HL-60/S4 treated with phorbol 12-myristate 13-acetate at 8.2 ng/mL for 4 days and 3 days (cell line): ENCODE data around the gene CYP27C1.

Source experiments
- in situ Hi-C: fragments of 300-500 bp; cut with MboI; formaldehyde crosslinking; loops from 2 replicates; pipeline ENCODE4 v1.15.0; 2022; ENCODE audit warnings: low sequenced_read_pairs

Gene CYP27C1

GRCh38 chr2:127155028-127155581 is 65.0 kb downstream of the CYP27C1 start:
- in situ Hi-C loops: no loop called here

- in situ Hi-C loops: no loop called here
Measured at GRCh38 chr2:127154396-127154795, 65.7 kb downstream of the CYP27C1 start.

DNA sequence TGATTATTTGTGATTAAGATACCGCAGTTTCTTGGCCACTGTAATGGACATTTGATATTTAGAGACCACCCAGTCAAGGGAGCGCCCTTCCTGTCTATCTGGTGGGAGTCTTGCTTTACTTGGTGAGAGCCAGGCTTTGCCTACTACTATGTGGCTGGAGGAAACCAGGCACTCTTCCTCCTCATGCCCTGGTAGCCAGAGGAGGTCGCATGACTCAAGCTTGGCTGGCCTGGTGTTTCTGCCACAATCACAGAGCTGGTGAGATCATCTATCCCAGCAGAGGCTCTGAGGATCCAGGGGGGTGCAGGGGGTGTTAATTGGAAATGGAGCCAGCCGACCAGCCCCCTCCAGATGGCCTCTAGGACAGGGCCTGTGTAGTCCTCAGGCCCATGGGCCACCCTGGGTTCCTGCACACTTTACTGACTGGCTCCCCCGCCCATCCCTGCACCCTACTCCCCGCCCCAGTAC is 66.4 kb downstream of the CYP27C1 start:
- in situ Hi-C loops: no loop called here

GRCh38 chr2:127150996-127151395 is 69.1 kb downstream of the CYP27C1 start:
- in situ Hi-C loops: no loop called here

GRCh38 chr2:127149384-127149783 is 70.7 kb downstream of the CYP27C1 start:
- in situ Hi-C loops: no loop called here

DNA sequence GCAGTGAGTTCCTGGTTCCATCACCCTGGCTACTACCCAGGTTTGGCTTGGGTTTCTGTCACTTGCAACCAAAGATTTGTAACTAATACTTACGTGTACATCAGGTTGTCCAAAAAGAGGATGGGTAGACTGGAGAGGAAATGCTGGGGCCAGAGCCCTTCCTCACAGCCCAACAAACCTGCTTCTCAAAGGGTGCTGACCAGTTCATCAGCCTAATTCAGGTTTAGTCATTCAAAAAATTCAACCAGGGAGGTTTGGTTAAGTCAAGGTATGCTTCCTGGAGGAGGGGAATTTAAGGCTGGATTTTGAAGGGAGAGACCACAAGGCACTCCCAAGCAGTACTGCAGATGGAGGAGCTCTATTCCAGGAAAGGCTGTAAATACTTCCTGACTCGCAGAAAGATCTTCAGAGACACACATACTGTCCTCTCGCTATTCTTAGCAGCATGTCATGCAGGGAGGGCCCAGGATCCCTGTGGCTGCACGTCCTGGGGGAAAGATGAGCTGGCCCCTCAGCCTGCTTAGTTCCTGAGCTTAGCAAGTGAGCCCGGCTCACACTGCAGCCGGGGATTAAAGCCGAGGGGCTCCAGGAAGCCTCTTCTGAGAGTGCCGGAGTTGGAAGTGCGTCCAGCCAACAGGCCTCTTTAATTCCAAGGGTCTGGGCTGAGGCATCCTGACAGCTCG is 73.1 kb downstream of the CYP27C1 start:
- in situ Hi-C loops: no loop called here

DNA sequence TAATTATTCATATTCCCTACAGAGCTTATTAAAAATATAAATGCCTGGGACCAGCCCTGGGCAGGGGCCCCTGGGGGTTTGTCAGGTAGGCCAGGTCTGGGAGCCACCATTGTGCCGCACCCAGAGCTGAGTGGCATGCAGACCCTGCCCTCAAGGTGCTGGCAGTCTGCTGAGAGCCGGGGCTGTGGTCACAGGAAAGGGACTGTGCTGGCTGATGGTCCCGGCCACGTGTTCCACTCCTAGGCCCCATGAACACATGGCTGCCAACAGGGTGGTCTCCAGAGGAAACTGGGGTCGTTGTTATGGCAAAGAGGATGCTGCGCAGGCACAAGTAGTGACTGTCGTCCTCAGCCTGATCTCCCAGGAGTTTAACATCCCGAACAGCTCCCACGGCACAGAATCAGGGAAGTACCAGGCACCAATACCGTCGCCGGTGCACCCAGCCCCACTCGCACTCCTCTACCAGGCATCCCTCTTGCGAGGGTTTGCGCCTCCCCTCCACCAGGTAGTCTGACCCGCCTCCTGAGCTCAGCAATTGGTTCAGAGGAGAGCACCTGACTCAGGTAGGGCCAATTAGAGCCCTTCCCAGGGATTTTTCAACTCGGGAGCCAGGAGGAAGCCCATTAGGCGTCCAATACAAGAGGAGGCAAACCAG is 73.9 kb downstream of the CYP27C1 start:
- in situ Hi-C loops: no loop called here

DNA sequence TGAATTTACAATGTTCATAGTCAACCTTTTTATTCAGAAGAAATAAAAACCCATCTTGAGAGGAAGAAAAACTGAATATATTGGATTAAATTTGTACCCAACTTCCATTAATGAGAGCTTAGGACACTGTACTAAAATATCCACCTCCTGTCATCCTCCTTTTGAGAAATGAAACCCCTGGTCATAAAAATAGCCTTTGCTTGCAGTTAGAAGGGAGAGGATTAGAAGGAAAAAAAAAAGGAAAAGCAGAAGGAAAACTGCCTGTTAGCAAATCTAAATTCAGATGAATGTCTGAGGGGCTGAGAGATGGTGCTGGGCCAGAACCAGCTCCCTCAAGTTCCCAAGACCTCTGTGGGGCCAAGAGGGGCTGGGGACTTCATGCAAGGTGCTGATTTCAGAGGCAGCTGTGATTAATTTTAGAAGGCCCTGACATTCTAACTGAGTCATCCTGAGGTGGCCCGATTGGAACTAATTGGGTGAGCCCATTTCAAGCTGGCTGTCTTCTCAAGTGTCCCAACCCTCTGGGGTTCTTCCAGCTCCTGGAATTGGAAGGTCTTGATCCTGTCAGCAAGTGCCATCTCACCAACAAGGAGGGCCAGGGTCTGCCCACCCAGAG is 74.7 kb downstream of the CYP27C1 start:
- in situ Hi-C loops: no loop called here

- in situ Hi-C loops: no loop called here
Measured at GRCh38 chr2:127143841-127144782, 76.0 kb downstream of the CYP27C1 start.

DNA sequence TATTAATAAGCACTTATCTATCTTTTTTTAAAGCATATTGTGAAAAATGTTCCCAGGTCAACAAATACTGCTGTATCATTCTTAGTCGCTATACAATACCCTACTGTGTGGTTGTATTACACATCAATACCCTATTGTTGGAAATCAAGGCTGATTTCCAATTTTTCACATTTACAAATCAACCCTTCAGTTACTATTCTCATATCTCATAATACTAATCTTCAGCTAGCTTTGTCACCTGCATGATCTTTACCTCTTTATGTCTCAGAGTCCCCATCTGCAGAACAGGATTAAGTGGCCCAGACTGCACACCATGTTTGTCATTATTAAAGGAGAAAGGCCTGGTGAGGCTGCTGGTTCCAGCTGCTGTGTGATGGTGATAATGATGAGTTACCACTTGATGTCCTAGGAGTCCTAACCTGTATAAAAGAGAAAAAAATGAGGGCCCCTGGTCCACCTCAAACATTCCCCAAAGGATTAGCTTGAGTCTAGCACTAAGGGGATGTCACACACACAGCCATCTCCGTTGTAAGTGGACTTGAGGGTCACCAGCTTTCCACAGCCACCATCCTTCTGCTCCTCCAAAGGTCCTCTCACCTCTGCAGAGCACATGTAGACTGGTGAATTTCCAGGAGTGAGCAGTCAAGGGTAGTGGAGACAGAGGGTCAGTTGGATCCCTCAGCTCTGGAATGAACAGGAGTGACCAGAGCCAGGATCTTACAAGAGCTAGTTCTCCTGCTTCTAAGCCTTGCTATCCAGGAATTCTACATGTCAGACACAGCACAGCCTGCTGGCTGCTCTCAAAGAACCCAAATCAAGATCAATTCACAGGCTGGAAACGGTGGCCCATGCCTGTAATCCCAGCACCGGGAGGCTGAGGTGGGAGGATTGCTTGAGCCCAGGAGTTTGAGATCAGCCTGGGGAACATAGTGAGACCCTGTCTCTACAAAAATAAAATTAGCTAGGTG is 77.2 kb downstream of the CYP27C1 start:
- in situ Hi-C loops: no loop called here

- in situ Hi-C loops: no loop called here
Measured at GRCh38 chr2:127140538-127140937, 79.6 kb downstream of the CYP27C1 start.

GRCh38 chr2:127139766-127140165 is 80.3 kb downstream of the CYP27C1 start:
- in situ Hi-C loops: no loop called here

- in situ Hi-C loops: no loop called here
Measured at GRCh38 chr2:127138281-127138680, 81.8 kb downstream of the CYP27C1 start.

DNA sequence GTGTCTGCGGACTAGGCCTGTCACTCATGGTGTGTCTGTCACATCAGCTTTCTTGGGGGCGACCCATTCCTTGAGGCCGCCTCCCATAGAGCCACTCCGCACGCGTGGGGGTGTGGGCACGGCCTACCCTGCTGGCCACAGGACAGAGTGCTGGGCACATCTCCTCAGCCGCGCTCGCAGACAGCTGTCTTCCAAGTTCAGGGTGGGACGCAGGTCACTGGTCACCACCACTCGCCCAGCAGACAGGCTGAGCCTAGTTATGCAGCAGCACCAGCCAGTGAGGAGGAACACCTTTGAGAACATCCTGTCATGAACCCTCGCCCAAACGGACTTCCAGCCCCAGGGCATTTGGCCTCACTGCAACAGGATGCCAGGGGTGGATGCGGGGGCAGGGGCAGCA is 82.4 kb downstream of the CYP27C1 start:
- in situ Hi-C loops: no loop called here

DNA sequence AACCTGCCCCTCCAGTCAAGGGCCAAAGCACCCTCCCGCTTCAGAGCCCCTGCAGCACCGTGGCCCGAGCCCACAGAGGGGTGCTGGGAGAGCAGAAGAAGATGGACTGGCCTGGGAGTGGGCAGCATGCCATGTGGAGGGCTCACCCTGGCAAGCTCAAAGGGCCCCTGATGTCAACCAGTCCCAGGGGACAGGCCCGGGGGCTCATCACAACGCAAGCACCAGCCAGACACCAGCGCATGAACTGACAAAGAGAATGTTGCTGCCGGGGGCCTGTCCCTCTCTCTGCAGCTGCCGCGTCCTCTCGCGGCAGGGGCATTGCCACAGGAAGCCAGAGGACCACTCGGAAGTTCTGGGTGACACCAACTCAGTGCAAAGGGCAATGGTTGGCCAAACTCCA is 82.9 kb downstream of the CYP27C1 start:
- in situ Hi-C loops: no loop called here

DNA sequence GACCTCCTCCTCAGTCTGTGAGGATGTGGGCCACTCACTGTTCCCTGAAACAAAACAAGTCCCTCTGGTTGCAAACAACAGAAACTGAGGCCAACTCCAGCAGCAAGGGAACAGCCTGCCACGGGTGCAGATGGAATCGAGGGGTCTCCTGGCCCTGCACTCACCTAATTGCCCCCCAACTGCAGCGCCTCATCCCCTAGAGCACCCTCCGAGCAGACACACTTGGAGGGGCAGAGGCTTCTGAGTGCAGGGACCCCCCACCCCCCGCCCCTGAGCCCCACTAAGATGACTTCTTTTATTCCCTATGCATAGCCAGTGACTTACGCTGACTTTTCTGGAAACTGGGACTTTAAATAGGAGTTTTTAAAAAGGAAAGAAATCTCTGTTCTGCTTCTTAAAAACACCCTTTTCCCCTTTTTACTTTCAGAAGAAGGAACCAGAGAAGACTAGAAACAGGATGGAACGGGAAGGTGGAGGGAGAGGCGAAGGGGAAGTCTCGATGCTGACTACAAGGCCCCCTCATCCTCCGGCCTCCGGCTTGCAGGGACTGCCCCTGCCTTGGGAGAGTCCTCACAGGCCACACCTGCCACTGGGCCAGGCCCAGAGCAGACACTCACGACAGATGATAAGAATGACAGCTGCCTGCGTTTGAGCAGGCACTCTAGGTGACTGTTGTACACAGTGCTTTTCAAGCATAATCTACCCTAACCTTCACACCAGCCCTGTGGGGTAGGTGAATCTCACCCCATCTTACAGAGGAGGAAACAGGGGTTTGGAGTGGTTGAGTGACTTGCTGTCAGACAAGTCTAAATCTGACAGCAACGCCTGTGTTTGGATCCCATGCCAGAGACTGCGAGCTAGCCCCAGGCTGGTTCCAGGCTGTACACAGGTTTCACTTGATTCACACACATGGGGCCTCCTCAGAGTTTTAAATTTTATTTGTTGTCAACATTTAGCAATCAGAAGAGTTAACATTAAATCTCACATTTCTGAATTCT is 85.0 kb downstream of the CYP27C1 start:
- in situ Hi-C loops: no loop called here

DNA sequence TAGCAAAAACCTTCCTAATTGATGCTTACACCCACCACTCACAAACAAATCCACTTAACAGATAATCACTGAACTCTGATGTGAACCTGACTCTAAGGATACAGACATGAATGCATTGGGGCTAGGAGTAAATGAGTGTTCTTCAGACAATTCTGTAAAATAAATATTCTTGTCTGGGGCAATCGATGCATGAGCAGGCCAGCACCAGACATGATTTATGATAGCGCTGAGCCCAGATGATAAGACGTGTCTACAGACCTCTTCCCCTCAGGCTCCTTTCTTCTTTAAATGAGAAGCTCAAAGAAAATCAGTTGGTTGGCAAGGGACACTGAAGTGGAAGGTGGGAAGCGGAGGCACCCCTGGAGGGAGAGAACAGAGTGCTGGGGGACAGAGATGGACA is 85.9 kb downstream of the CYP27C1 start:
- in situ Hi-C loops: no loop called here
